ENCODE results near the gene UBE2J2.

The UBE2J2 gene

GRCh38 chr1:1232208-1232795 is 41.4 kb downstream of the UBE2J2 start, which contains the start of gene B3GALT6:
B3GALT6 (plus strand) TSS chr1:1232237; CDS start chr1:1232279, 42 bp downstream.
- H3K79me2 ChIP-seq (ENCODE audit: control insufficient read depth, low read length): peaks cover 77% of the 10 kb centered on the region

GRCh38 chr1:1231400-1232207 is 42.0 kb downstream of the UBE2J2 start, which contains the start of gene SDF4:
SDF4 (minus strand) TSS chr1:1232001; CDS start chr1:1228772, 3,229 bp downstream.
- H3K4me1 ChIP-seq (ENCODE audit: control insufficient read depth, low read length): peaks cover 22% of the 10 kb centered on the region
- H3K27ac ChIP-seq (ENCODE audit: low read depth, low read length): peak within 1 kb of the TSS; percentile 55
- peak within 1 kb of the TSS; percentile 92 for H3K4me3 ChIP-seq (ENCODE audit: low read length)
- no peaks in the 10 kb centered on the region for H3F3A ChIP-seq (ENCODE audit: control insufficient read depth, insufficient read depth)
- TF ChIP-seq CTCF (IDR thresholded peaks at IDR 0.05; ENCODE audit: low read depth, low read length, poor library complexity, severe bottlenecking) (no peak), EZH2phosphoT487 (IDR thresholded peaks at IDR 0.05; ENCODE audit: borderline replicate concordance, low read length) (no peak)
- peak within 1 kb of the TSS; percentile 82 for H3K4me2 ChIP-seq (ENCODE audit: low read length)
- peaks cover 83% of the 10 kb centered on the region for H3K79me2 ChIP-seq (ENCODE audit: control insufficient read depth, low read length)
- H4K20me1 ChIP-seq (ENCODE audit: control insufficient read depth, insufficient read depth, low read depth, low read length): no peaks in the 10 kb centered on the region; the same call in 1 of the 2 replicates
- no peaks in the 10 kb centered on the region for H3K9me2 ChIP-seq (replicated peaks; ENCODE audit: control insufficient read depth, low read length)
- H3K36me3 ChIP-seq (ENCODE audit: control insufficient read depth, low read length): peaks cover 57% of the 10 kb centered on the region
- no peaks in the 10 kb centered on the region for H3K27me3 ChIP-seq (ENCODE audit: control insufficient read depth, low read length)
- H3K9me3 ChIP-seq (ENCODE audit: control insufficient read depth, insufficient read depth, low read length): no peaks in the 10 kb centered on the region

More at GRCh38 chr1:1232208-1232795, 41.4 kb downstream of the UBE2J2 start, which contains the start of gene B3GALT6:
- peak within 1 kb of the TSS; percentile 92 for H3K4me3 ChIP-seq (ENCODE audit: low read length)
- H3F3A ChIP-seq (ENCODE audit: control insufficient read depth, insufficient read depth): no peaks in the 10 kb centered on the region
- no peaks in the 10 kb centered on the region for H3K9me2 ChIP-seq (replicated peaks; ENCODE audit: control insufficient read depth, low read length)
- peaks cover 52% of the 10 kb centered on the region for H3K36me3 ChIP-seq (ENCODE audit: control insufficient read depth, low read length)
- TF ChIP-seq CTCF (IDR thresholded peaks at IDR 0.05; ENCODE audit: low read depth, low read length, poor library complexity, severe bottlenecking) (no peak), EZH2phosphoT487 (IDR thresholded peaks at IDR 0.05; ENCODE audit: borderline replicate concordance, low read length) (no peak)
- peaks cover 22% of the 10 kb centered on the region for H3K4me1 ChIP-seq (ENCODE audit: control insufficient read depth, low read length)
- H4K20me1 ChIP-seq (ENCODE audit: control insufficient read depth, insufficient read depth, low read depth, low read length): no peaks in the 10 kb centered on the region; the same call in 1 of the 2 replicates
- H3K9me3 ChIP-seq (ENCODE audit: control insufficient read depth, insufficient read depth, low read length): no peaks in the 10 kb centered on the region
- H3K27ac ChIP-seq (ENCODE audit: low read depth, low read length): peak within 1 kb of the TSS; percentile 55
- peaks cover under 1% of the 10 kb centered on the region; the same call in 1 of the 2 replicates for H3K27me3 ChIP-seq (ENCODE audit: control insufficient read depth, low read length)
- H3K4me2 ChIP-seq (ENCODE audit: low read length): peak within 1 kb of the TSS; percentile 82

GRCh38 chr1:1230656-1231399 is 42.8 kb downstream of the UBE2J2 start:
- peak overlapping the region; percentile 74 for H3K4me2 ChIP-seq (ENCODE audit: low read length)
- H3K27ac ChIP-seq (ENCODE audit: low read depth, low read length): peak overlapping the region; percentile 55
- H3K79me2 ChIP-seq (ENCODE audit: control insufficient read depth, low read length): peaks cover 91% of the 10 kb centered on the region
- H3F3A ChIP-seq (ENCODE audit: control insufficient read depth, insufficient read depth): no peaks in the 10 kb centered on the region
- H3K9me2 ChIP-seq (replicated peaks; ENCODE audit: control insufficient read depth, low read length): no peaks in the 10 kb centered on the region
- TF ChIP-seq CTCF (IDR thresholded peaks at IDR 0.05; ENCODE audit: low read depth, low read length, poor library complexity, severe bottlenecking) (no peak), EZH2phosphoT487 (IDR thresholded peaks at IDR 0.05; ENCODE audit: borderline replicate concordance, low read length) (no peak)
- H3K4me1 ChIP-seq (ENCODE audit: control insufficient read depth, low read length): peaks cover 22% of the 10 kb centered on the region
- peaks cover 65% of the 10 kb centered on the region for H3K36me3 ChIP-seq (ENCODE audit: control insufficient read depth, low read length)
- no peaks in the 10 kb centered on the region; the same call in 1 of the 2 replicates for H4K20me1 ChIP-seq (ENCODE audit: control insufficient read depth, insufficient read depth, low read depth, low read length)
- H3K4me3 ChIP-seq (ENCODE audit: low read length): peak overlapping the region; percentile 92
- no peaks in the 10 kb centered on the region for H3K27me3 ChIP-seq (ENCODE audit: control insufficient read depth, low read length)
- H3K9me3 ChIP-seq (ENCODE audit: control insufficient read depth, insufficient read depth, low read length): no peaks in the 10 kb centered on the region
